DOHH2 (cell line): ENCODE data around the gene PLET1.
A peak's percentile ranks its signal among the peaks of the same experiment; 100 is the strongest.

Experiments used
- H3F3A ChIP-seq: fragments of 200-600 bp; sonication (generic), shearing (Covaris generic); 2 replicates; pipeline ENCODE4 v1.6.0; 2016; ENCODE audit warnings: antibody characterized with exemption, mild to moderate bottlenecking; ENCODE audit not compliant: control insufficient read depth, insufficient read depth
- H3K27ac ChIP-seq: fragments of 200-600 bp; sonication (generic); 2 replicates; pipeline ENCODE4 v1.5.1; 2014; ENCODE audit warnings: low read depth, mild to moderate bottlenecking, low read length, moderate library complexity
- H3K27me3 ChIP-seq: fragments of 200-600 bp; sonication (generic); 2 replicates; pipeline ENCODE4 v1.6.1; 2014; ENCODE audit warnings: mild to moderate bottlenecking, low read length, mixed read lengths; ENCODE audit not compliant: control insufficient read depth
- H3K36me3 ChIP-seq: fragments of 200-600 bp; sonication (generic); 2 replicates; pipeline ENCODE4 v1.6.1; 2014; ENCODE audit warnings: mild to moderate bottlenecking, low read length, moderate library complexity, mixed read lengths; ENCODE audit not compliant: control insufficient read depth
- H3K4me1 ChIP-seq: fragments of 200-600 bp; sonication (generic); 2 replicates; pipeline ENCODE4 v1.6.1; 2014; ENCODE audit warnings: mild to moderate bottlenecking, low read length, mixed read lengths; ENCODE audit not compliant: control insufficient read depth
- H3K4me2 ChIP-seq: fragments of 200-600 bp; sonication (generic); 2 replicates; pipeline ENCODE4 v1.6.0; 2014; ENCODE audit warnings: mild to moderate bottlenecking, low read length, moderate library complexity
- H3K4me3 ChIP-seq: fragments of 200-600 bp; sonication (generic); 2 replicates; pipeline ENCODE4 v1.5.1; 2014; ENCODE audit warnings: mild to moderate bottlenecking, low read length, mixed read lengths
- H3K79me2 ChIP-seq: fragments of 200-600 bp; sonication (generic); 2 replicates; pipeline ENCODE4 v1.6.1; 2014; ENCODE audit warnings: mild to moderate bottlenecking, low read length, mixed read lengths; ENCODE audit not compliant: control insufficient read depth
- H3K9me2 ChIP-seq: fragments of 200-600 bp; sonication (generic); replicated peaks from 2 replicates; pipeline ENCODE4 v1.6.1; 2014; ENCODE audit warnings: mild to moderate bottlenecking, low read length, mixed read lengths; ENCODE audit not compliant: control insufficient read depth
- H3K9me3 ChIP-seq: fragments of 200-600 bp; sonication (generic); 2 replicates; pipeline ENCODE4 v1.6.1; 2014; ENCODE audit warnings: antibody characterized with exemption, low read length, mixed read lengths; ENCODE audit not compliant: control insufficient read depth, insufficient read depth
- H4K20me1 ChIP-seq: fragments of 200-600 bp; sonication (generic); 2 replicates; pipeline ENCODE4 v1.6.0; 2014; ENCODE audit warnings: low read depth, mild to moderate bottlenecking, antibody characterized with exemption, low read length, moderate library complexity; ENCODE audit not compliant: control insufficient read depth, insufficient read depth
- EZH2phosphoT487 ChIP-seq: fragments of 200-600 bp; sonication (generic); IDR thresholded peaks from 2 replicates; pipeline ENCODE4 v1.6.1; 2017; ENCODE audit warnings: borderline replicate concordance, mild to moderate bottlenecking, antibody characterized with exemption, low read length, moderate library complexity, mixed read lengths
- TF ChIP-seq, protein P1 (sequence below): fragments of 200-600 bp; sonication (generic); IDR thresholded peaks from one replicate; pipeline ENCODE4 v1.5.1; 2014; ENCODE audit warnings: antibody characterized with exemption, mild to moderate bottlenecking, low read depth, low read length; ENCODE audit not compliant: poor library complexity, severe bottlenecking

Gene PLET1

DNA sequence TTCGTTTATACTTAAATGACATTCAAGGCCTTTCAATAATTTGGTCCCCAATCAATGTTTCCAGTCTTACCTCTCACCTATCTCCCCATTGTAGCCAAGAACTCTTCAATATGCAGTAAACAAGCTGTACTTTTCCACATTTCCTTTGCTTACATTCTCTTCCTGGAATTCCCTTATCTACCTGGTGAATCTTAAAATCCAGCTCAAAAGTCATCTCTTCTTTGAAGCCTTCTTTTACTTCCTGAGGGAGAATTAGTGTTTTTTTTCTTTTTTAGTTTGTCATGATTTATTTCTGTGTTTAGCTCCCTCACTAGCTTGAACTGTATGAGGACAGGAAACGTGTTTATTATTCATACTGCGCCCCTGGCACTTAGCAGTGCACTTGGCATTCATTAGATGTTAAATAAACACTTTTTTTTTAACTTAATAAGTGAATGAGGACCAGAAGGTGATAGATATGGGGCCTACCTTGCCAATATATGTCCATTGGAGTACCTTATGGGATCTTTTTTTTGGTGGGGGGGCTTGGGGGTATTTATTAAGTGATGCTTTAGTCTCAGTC lies 39.3 kb downstream of the PLET1 start:
- no peaks in the 10 kb centered on the region for H3K79me2 ChIP-seq
- peaks cover 6% of the 10 kb centered on the region; the same call in 1 of the 2 replicates for H3K4me1 ChIP-seq
- no peaks in the 10 kb centered on the region for H4K20me1 ChIP-seq
- H3K4me2 ChIP-seq, result no peak overlapping the region
- no peaks in the 10 kb centered on the region for H3K36me3 ChIP-seq
- H3K9me2 ChIP-seq, result no peaks in the 10 kb centered on the region
- TF ChIP-seq, protein P1, sequence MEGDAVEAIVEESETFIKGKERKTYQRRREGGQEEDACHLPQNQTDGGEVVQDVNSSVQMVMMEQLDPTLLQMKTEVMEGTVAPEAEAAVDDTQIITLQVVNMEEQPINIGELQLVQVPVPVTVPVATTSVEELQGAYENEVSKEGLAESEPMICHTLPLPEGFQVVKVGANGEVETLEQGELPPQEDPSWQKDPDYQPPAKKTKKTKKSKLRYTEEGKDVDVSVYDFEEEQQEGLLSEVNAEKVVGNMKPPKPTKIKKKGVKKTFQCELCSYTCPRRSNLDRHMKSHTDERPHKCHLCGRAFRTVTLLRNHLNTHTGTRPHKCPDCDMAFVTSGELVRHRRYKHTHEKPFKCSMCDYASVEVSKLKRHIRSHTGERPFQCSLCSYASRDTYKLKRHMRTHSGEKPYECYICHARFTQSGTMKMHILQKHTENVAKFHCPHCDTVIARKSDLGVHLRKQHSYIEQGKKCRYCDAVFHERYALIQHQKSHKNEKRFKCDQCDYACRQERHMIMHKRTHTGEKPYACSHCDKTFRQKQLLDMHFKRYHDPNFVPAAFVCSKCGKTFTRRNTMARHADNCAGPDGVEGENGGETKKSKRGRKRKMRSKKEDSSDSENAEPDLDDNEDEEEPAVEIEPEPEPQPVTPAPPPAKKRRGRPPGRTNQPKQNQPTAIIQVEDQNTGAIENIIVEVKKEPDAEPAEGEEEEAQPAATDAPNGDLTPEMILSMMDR, result no peak
- no peak for TF ChIP-seq EZH2phosphoT487
- H3K27ac ChIP-seq, result no peak overlapping the region
- H3K27me3 ChIP-seq, result no peaks in the 10 kb centered on the region
- H3K4me3 ChIP-seq, result no peak overlapping the region
- no peaks in the 10 kb centered on the region for H3F3A ChIP-seq
- H3K9me3 ChIP-seq, result no peaks in the 10 kb centered on the region

DNA sequence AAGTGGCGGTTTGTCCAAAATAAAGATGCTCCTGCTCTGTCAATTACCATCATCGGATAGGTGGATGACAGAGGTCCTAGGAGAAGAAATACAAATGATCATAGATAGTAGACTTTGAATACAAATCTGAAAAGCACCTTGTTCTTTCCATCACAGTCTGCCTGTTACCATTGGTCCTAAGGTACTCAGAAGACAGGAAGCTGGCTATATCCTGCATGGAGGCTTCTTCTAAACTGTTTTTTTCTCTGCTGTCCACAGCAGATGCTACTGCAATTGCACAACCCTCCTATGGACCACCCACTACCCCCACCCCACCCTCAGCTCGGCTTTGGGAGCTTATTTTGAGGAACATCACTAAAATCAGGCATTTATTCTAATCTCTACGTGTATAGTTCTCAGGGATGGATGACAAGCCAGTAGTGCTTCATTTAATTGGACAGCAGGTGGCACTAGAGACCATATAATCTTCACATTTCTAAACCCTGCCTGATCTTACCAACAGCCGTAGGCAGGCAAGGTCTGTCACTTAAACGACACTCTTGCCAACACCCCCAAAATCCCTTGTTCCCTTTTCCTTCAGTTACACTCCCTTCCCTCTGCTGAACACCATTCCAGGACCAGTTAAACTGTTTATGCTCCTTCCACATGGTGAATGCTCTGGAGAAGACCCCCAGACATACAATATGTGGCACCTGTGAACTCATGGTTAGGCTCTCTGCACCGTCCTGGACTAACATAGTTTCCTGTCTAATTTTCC lies 41.0 kb downstream of the PLET1 start:
- Histone ChIP-seq H3K4me1 (0 out of 2 replicates have a peak, but pooled peaks cover 3% of the 10 kb centered on the region), H3K27ac (no peak overlapping the region), H3K9me2 (no peaks in the 10 kb centered on the region), H3K79me2 (no peaks in the 10 kb centered on the region), H4K20me1 (no peaks in the 10 kb centered on the region), H3F3A (no peaks in the 10 kb centered on the region), H3K27me3 (no peaks in the 10 kb centered on the region), H3K4me2 (no peak overlapping the region), H3K36me3 (no peaks in the 10 kb centered on the region), H3K9me3 (no peaks in the 10 kb centered on the region), H3K4me3 (no peak overlapping the region)
- no peak for TF ChIP-seq EZH2phosphoT487
- TF ChIP-seq, protein P1, result peak; percentile 79

DNA sequence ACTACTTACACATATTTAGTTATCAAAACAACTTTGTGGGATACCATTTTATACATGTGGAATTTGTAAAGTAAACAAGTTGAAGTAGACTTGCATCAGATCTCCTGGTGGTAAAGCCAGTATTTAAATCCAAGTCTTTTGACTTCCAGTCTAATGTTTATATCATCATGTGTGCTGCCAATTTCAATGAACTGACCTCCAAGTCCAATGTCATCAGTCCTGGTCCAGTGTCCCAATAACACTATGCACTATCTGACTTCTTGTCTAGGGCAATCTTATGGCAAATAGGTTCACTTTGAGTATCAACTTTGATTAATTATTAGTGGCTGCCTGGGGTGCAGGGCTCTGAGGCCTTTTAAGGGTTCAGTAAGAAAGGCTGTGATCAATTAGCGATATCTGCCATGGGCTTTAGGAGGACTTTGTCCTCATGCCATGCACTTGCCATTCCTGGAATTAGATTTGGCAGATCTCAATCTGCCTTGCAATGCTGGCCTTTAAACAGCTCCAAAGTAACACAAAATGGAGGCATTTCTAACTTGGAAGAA lies 44.0 kb downstream of the PLET1 start:
- no peak overlapping the region for H3K4me2 ChIP-seq
- H4K20me1 ChIP-seq, result no peaks in the 10 kb centered on the region
- H3K36me3 ChIP-seq, result no peaks in the 10 kb centered on the region
- no peaks in the 10 kb centered on the region for H3K9me2 ChIP-seq
- TF ChIP-seq, protein P1, result no peak
- TF ChIP-seq EZH2phosphoT487, result no peak
- no peak overlapping the region for H3K4me3 ChIP-seq
- no peaks in the 10 kb centered on the region for H3K9me3 ChIP-seq
- no peaks in the 10 kb centered on the region for H3K79me2 ChIP-seq
- 0 out of 2 replicates have a peak, but pooled peaks cover 3% of the 10 kb centered on the region for H3K4me1 ChIP-seq
- peaks cover 7% of the 10 kb centered on the region; the same call in 1 of the 2 replicates for H3K27me3 ChIP-seq
- no peak overlapping the region for H3K27ac ChIP-seq
- no peaks in the 10 kb centered on the region for H3F3A ChIP-seq
